Measurements from ENCODE around the gene ZNF26.
"Not testable (repeated sequence)": the region's sequence is repeated elsewhere in the genome, so short reads cannot be mapped to it uniquely, and the experiment has no call there.

ZNF26 gene, protein sequence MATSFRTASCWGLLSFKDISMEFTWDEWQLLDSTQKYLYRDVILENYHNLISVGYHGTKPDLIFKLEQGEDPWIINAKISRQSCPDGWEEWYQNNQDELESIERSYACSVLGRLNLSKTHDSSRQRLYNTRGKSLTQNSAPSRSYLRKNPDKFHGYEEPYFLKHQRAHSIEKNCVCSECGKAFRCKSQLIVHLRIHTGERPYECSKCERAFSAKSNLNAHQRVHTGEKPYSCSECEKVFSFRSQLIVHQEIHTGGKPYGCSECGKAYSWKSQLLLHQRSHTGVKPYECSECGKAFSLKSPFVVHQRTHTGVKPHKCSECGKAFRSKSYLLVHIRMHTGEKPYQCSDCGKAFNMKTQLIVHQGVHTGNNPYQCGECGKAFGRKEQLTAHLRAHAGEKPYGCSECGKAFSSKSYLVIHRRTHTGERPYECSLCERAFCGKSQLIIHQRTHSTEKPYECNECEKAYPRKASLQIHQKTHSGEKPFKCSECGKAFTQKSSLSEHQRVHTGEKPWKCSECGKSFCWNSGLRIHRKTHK

GRCh38 chr12:132986001-132986884, at the start of gene ZNF26:
TSS of gene ZNF26 (plus strand) at chr12:132986367. CDS start at chr12:132986841, 474 bp downstream.
- DNase-seq (ENCODE audit: low read depth, low spot score) = peak; percentile 92
- Histone ChIP-seq H3K36me3 (ENCODE audit: insufficient read depth, insufficient read length, low read length) (peaks cover 16% of the 10 kb centered on the region), H3K9ac (ENCODE audit: insufficient read length, low read depth) (peak within 1 kb of the TSS; percentile 97), H3K9me3 (ENCODE audit: insufficient read depth, low read length) (peaks cover 3% of the 10 kb centered on the region; the same call in 1 of the 2 replicates), H3K27me3 (ENCODE audit: insufficient read depth, insufficient read length) (no peaks in the 10 kb centered on the region), H3K4me3 (ENCODE audit: insufficient read length, low read depth) (peak within 1 kb of the TSS; percentile 96), H3K4me1 (ENCODE audit: insufficient read depth, insufficient read length) (no peaks in the 10 kb centered on the region)
- TF ChIP-seq ZNF274 (IDR thresholded peaks at IDR 0.05; ENCODE audit: low read depth, low read length) = no peak
- no peak for TF ChIP-seq YY1 (IDR thresholded peaks at IDR 0.05; ENCODE audit: insufficient read depth, insufficient read length)
- no peak for TF ChIP-seq SUZ12 (IDR thresholded peaks at IDR 0.05; ENCODE audit: extremely low read depth, insufficient read depth, insufficient read length)

DNA sequence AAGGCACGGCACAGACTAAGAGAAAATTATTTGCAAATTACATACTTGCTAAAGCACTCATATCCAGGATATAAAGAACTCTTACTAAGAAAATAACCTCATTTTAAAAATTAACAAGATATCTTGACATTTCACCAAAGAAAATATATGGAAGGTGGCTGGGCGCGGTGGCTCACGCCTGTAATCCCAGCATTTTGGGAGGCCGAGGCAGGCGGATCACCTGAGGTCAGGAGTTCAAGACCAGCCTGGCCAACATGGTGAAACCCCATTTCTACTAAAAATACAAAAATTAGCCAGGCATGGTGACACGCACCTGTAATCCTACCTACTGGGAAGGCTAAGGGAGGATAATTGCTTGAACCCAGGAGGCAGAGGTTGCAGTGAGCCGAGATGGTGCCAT, 49.2 kb upstream of the ZNF26 start:
- not testable (repeated sequence) for H3K4me1 ChIP-seq (ENCODE audit: insufficient read depth, insufficient read length); H3K27me3 ChIP-seq (ENCODE audit: insufficient read depth, insufficient read length); H3K4me3 ChIP-seq (ENCODE audit: insufficient read length, low read depth); H3K9ac ChIP-seq (ENCODE audit: insufficient read length, low read depth); DNase-seq (ENCODE audit: low read depth, low spot score)
- peaks cover 48% of the 10 kb centered on the region for H3K36me3 ChIP-seq (ENCODE audit: insufficient read depth, insufficient read length, low read length)
- H3K9me3 ChIP-seq (ENCODE audit: insufficient read depth, low read length) = peaks cover 79% of the 10 kb centered on the region

- TF ChIP-seq YY1 (IDR thresholded peaks at IDR 0.05; ENCODE audit: insufficient read depth, insufficient read length) = no peak
- no peak for TF ChIP-seq ZNF274 (IDR thresholded peaks at IDR 0.05; ENCODE audit: low read depth, low read length)
- TF ChIP-seq SUZ12 (IDR thresholded peaks at IDR 0.05; ENCODE audit: extremely low read depth, insufficient read depth, insufficient read length) = no peak
- Histone ChIP-seq H3K27me3 (ENCODE audit: insufficient read depth, insufficient read length) (no peaks in the 10 kb centered on the region), H3K4me3 (ENCODE audit: insufficient read length, low read depth) (no peak overlapping the region), H3K9ac (ENCODE audit: insufficient read length, low read depth) (no peak overlapping the region), H3K36me3 (ENCODE audit: insufficient read depth, insufficient read length, low read length) (peaks cover 49% of the 10 kb centered on the region), H3K9me3 (ENCODE audit: insufficient read depth, low read length) (peaks cover 79% of the 10 kb centered on the region), H3K4me1 (ENCODE audit: insufficient read depth, insufficient read length) (no peaks in the 10 kb centered on the region)
- DNase-seq (ENCODE audit: low read depth, low spot score) = no peak
Measured at GRCh38 chr12:132937476-132937875, 48.7 kb upstream of the ZNF26 start.

GRCh38 chr12:132938807-132939206, 47.4 kb upstream of the ZNF26 start:
- Histone ChIP-seq H3K36me3 (ENCODE audit: insufficient read depth, insufficient read length, low read length) (peaks cover 48% of the 10 kb centered on the region), H3K9me3 (ENCODE audit: insufficient read depth, low read length) (peaks cover 76% of the 10 kb centered on the region)
- DNase-seq (ENCODE audit: low read depth, low spot score); H3K9ac ChIP-seq (ENCODE audit: insufficient read length, low read depth); H3K4me3 ChIP-seq (ENCODE audit: insufficient read length, low read depth); H3K4me1 ChIP-seq (ENCODE audit: insufficient read depth, insufficient read length); H3K27me3 ChIP-seq (ENCODE audit: insufficient read depth, insufficient read length): not testable (repeated sequence)

- H3K4me1 ChIP-seq (ENCODE audit: insufficient read depth, insufficient read length) = no peaks in the 10 kb centered on the region
- DNase-seq (ENCODE audit: low read depth, low spot score) = no peak
- TF ChIP-seq YY1 (IDR thresholded peaks at IDR 0.05; ENCODE audit: insufficient read depth, insufficient read length) (no peak), SUZ12 (IDR thresholded peaks at IDR 0.05; ENCODE audit: extremely low read depth, insufficient read depth, insufficient read length) (no peak), ZNF274 (IDR thresholded peaks at IDR 0.05; ENCODE audit: low read depth, low read length) (no peak)
- H3K9me3 ChIP-seq (ENCODE audit: insufficient read depth, low read length) = peaks cover 65% of the 10 kb centered on the region
- H3K4me3 ChIP-seq (ENCODE audit: insufficient read length, low read depth) = no peak overlapping the region
- no peaks in the 10 kb centered on the region for H3K27me3 ChIP-seq (ENCODE audit: insufficient read depth, insufficient read length)
- H3K9ac ChIP-seq (ENCODE audit: insufficient read length, low read depth) = no peak overlapping the region
- H3K36me3 ChIP-seq (ENCODE audit: insufficient read depth, insufficient read length, low read length) = peaks cover 55% of the 10 kb centered on the region
Measured at GRCh38 chr12:132940071-132940719, 46.0 kb upstream of the ZNF26 start.

- Histone ChIP-seq H3K9ac (ENCODE audit: insufficient read length, low read depth) (no peak overlapping the region), H3K36me3 (ENCODE audit: insufficient read depth, insufficient read length, low read length) (peaks cover 67% of the 10 kb centered on the region), H3K9me3 (ENCODE audit: insufficient read depth, low read length) (peaks cover 54% of the 10 kb centered on the region), H3K4me1 (ENCODE audit: insufficient read depth, insufficient read length) (no peaks in the 10 kb centered on the region), H3K27me3 (ENCODE audit: insufficient read depth, insufficient read length) (no peaks in the 10 kb centered on the region), H3K4me3 (ENCODE audit: insufficient read length, low read depth) (no peak overlapping the region)
- no peak for DNase-seq (ENCODE audit: low read depth, low spot score)
- TF ChIP-seq SUZ12 (IDR thresholded peaks at IDR 0.05; ENCODE audit: extremely low read depth, insufficient read depth, insufficient read length) = no peak
- TF ChIP-seq YY1 (IDR thresholded peaks at IDR 0.05; ENCODE audit: insufficient read depth, insufficient read length) = no peak
- no peak for TF ChIP-seq ZNF274 (IDR thresholded peaks at IDR 0.05; ENCODE audit: low read depth, low read length)
Measured at GRCh38 chr12:132941336-132941954, 44.7 kb upstream of the ZNF26 start.
